ENCODE measurements around the gene HRH4. TPM values are rescaled to one million over a fixed set of nuclear protein-coding genes. Genes with fewer than 3 reads are reported as not detected.

The HRH4 gene
- total and polyA plus RNA-seq, 7 experiments from 2014 or later = 0.19 to 3.7 (median 0.47) TPM; not detected in 3

- Histone ChIP-seq H3K27ac (ENCODE audit: low read depth, low read length) (peak overlapping the region; percentile 68), H3K27me3 (ENCODE audit: control insufficient read depth in 2 of 2, insufficient read depth in 2 of 2, low read length in 2 of 2) (no peaks in the 10 kb centered on the region), H3K36me3 (ENCODE audit: control insufficient read depth in 2 of 3, insufficient read depth in 3 of 3, low read length in 3 of 3) (no peaks in the 10 kb centered on the region), H3K9me3 (ENCODE audit: control insufficient read depth in 2 of 3, low read length in 3 of 3) (no peaks in the 10 kb centered on the region), H3K4me1 (ENCODE audit: control insufficient read depth in 2 of 2, insufficient read depth in 2 of 2, low read length in 2 of 2) (peaks cover 6 to 11% of the 10 kb centered on the region in 2 donors), H3K4me3 (ENCODE audit: low read length) (peak overlapping the region; percentile 70)
- ATAC-seq (no peak), DNase-seq (no peak)
- peak overlapping the region; percentile 20 to 88 (median 79) for H3K27ac Mint-ChIP-seq
- ChIA-PET CTCF (no interaction called here), POLR2A (interaction anchor here (1.6 kb wide), 1 partner anchor 28 kb away, joined by 5 read pairs; the partner anchor contains the start of gene OSBPL1A)
- intact Hi-C loops (cut with micrococcal nuclease) = loop anchor here (1.0 to 10.0 kb wide), 3 partner anchors 29 to 1491 kb away; partner anchors contain the start of genes OSBPL1A (in 2 of the 2) and RBBP8 (in 1 of the 2)
- peak overlapping the region; percentile 75 to 93 (median 86) for H3K4me3 Mint-ChIP-seq
- peaks cover 25 to 41% (median 34%) of the 10 kb centered on the region in 5 donors for H3K27me3 Mint-ChIP-seq
- H3K4me1 Mint-ChIP-seq = peaks cover 10 to 32% (median 25%) of the 10 kb centered on the region in 7 donors
- peaks cover 1 to 22% (median 13%) of the 10 kb centered on the region in 11 donors for H3K9me3 Mint-ChIP-seq
- H3K36me3 Mint-ChIP-seq = peaks cover 5 to 35% (median 23%) of the 10 kb centered on the region in 5 donors
Measured at GRCh38 chr18:24426073-24426397, 34.4 kb upstream of the HRH4 start.

GRCh38 chr18:24426398-24427294 is 33.8 kb upstream of the HRH4 start, which contains the start of gene IMPACT:
Gene IMPACT, plus strand, starts transcription at chr18:24426670. Its CDS starts 87 bp downstream, at chr18:24426757.
- no peaks in the 10 kb centered on the region for H3K36me3 ChIP-seq (ENCODE audit: control insufficient read depth in 2 of 3, insufficient read depth in 3 of 3, low read length in 3 of 3)
- peaks cover 22 to 35% (median 28%) of the 10 kb centered on the region in 5 donors for H3K27me3 Mint-ChIP-seq
- H3K4me1 Mint-ChIP-seq = peaks cover 10 to 32% (median 25%) of the 10 kb centered on the region in 7 donors
- CTCF ChIA-PET = no interaction called here
- ATAC-seq (peak; percentile 95), DNase-seq (peak; percentile 50 to 87 (median 77))
- peak within 1 kb of the TSS; percentile 86 to 93 (median 91) for H3K4me3 Mint-ChIP-seq
- POLR2A ChIA-PET = interaction anchor here (1.6 kb wide), 1 partner anchor 29 kb away, joined by 5 read pairs; the partner anchor contains the start of gene OSBPL1A
- H3K9me3 Mint-ChIP-seq = peaks cover 2 to 22% (median 13%) of the 10 kb centered on the region in 11 donors
- no peaks in the 10 kb centered on the region for H3K27me3 ChIP-seq (ENCODE audit: control insufficient read depth in 2 of 2, insufficient read depth in 2 of 2, low read length in 2 of 2)
- peak within 1 kb of the TSS; percentile 70 for H3K4me3 ChIP-seq (ENCODE audit: low read length)
- peak within 1 kb of the TSS; percentile 73 to 92 (median 88) for H3K27ac Mint-ChIP-seq
- intact Hi-C loops (cut with micrococcal nuclease) = loop anchor here (1.0 to 10.0 kb wide), 3 partner anchors 29 to 1492 kb away; partner anchors contain the start of genes OSBPL1A (in 2 of the 2) and RBBP8 (in 1 of the 2)
- H3K36me3 Mint-ChIP-seq = peaks cover 8 to 35% (median 27%) of the 10 kb centered on the region in 5 donors
- H3K4me1 ChIP-seq (ENCODE audit: control insufficient read depth in 2 of 2, insufficient read depth in 2 of 2, low read length in 2 of 2) = peaks cover 6 to 11% of the 10 kb centered on the region in 2 donors
- no peaks in the 10 kb centered on the region for H3K9me3 ChIP-seq (ENCODE audit: control insufficient read depth in 2 of 3, low read length in 3 of 3)
- H3K27ac ChIP-seq (ENCODE audit: low read depth, low read length) = peak within 1 kb of the TSS; percentile 68

- DNase-seq = no peak
- ChIA-PET CTCF (no interaction called here), POLR2A (interaction anchor here (1.6 kb wide), 1 partner anchor 30 kb away, joined by 5 read pairs; the partner anchor contains the start of gene OSBPL1A)
- intact Hi-C loops (cut with micrococcal nuclease) = loop anchor here (2.0 to 10.0 kb wide), 2 partner anchors 31 to 1493 kb away; partner anchors contain the start of genes OSBPL1A (in 1 of the 2) and RBBP8 (in 1 of the 2)
- Histone ChIP-seq H3K4me3 (ENCODE audit: low read length) (no peak overlapping the region), H3K27ac (ENCODE audit: low read depth, low read length) (no peak overlapping the region), H3K9me3 (ENCODE audit: control insufficient read depth in 2 of 3, low read length in 3 of 3) (no peaks in the 10 kb centered on the region), H3K4me1 (ENCODE audit: control insufficient read depth in 2 of 2, insufficient read depth in 2 of 2, low read length in 2 of 2) (peaks cover 6 to 11% of the 10 kb centered on the region in 2 donors), H3K27me3 (ENCODE audit: control insufficient read depth in 2 of 2, insufficient read depth in 2 of 2, low read length in 2 of 2) (no peaks in the 10 kb centered on the region), H3K36me3 (ENCODE audit: control insufficient read depth in 2 of 3, insufficient read depth in 3 of 3, low read length in 3 of 3) (no peaks in the 10 kb centered on the region)
- Mint-ChIP-seq H3K9me3 (peaks cover 2 to 22% (median 13%) of the 10 kb centered on the region in 11 donors), H3K4me1 (peaks cover 10 to 32% (median 25%) of the 10 kb centered on the region in 7 donors), H3K36me3 (peaks cover 9 to 35% (median 27%) of the 10 kb centered on the region in 5 donors), H3K4me3 (peak overlapping the region; percentile 86 to 93 (median 91)), H3K27me3 (peaks cover 15 to 27% (median 22%) of the 10 kb centered on the region in 5 donors), H3K27ac (peak overlapping the region; percentile 3 to 92 (median 87))
- no peak for ATAC-seq
Measured at GRCh38 chr18:24427484-24427883, 33.0 kb upstream of the HRH4 start.

- CTCF ChIA-PET = interaction anchor here (0.7 to 0.9 kb wide), 2 partner anchors 68 to 1956 kb away, joined by 3 to 5 read pairs; no protein-coding TSS in a partner anchor
- POLR2A ChIA-PET = interaction anchor here (0.6 kb wide), 1 partner anchor 51 kb away, joined by 3 read pairs; no protein-coding TSS in a partner anchor
- H3K9me3 ChIP-seq (ENCODE audit: control insufficient read depth in 2 of 3, low read length in 3 of 3) = no peaks in the 10 kb centered on the region
- peak overlapping the region in 4 of 10 donors; percentile 29 to 74 (median 37) for H3K4me3 Mint-ChIP-seq
- no peak for ATAC-seq
- peaks cover 6 to 11% of the 10 kb centered on the region in 2 donors for H3K4me1 ChIP-seq (ENCODE audit: control insufficient read depth in 2 of 2, insufficient read depth in 2 of 2, low read length in 2 of 2)
- no peaks in the 10 kb centered on the region for H3K36me3 ChIP-seq (ENCODE audit: control insufficient read depth in 2 of 3, insufficient read depth in 3 of 3, low read length in 3 of 3)
- H3K27ac ChIP-seq (ENCODE audit: low read depth, low read length) = no peak overlapping the region
- H3K4me3 ChIP-seq (ENCODE audit: low read length) = no peak overlapping the region
- H3K4me1 Mint-ChIP-seq = peaks cover 10 to 32% (median 25%) of the 10 kb centered on the region in 7 donors
- H3K27ac Mint-ChIP-seq = no peak overlapping the region
- H3K27me3 ChIP-seq (ENCODE audit: control insufficient read depth in 2 of 2, insufficient read depth in 2 of 2, low read length in 2 of 2) = no peaks in the 10 kb centered on the region
- peaks cover 3 to 15% (median 12%) of the 10 kb centered on the region in 5 donors for H3K27me3 Mint-ChIP-seq
- H3K36me3 Mint-ChIP-seq = peaks cover 10 to 32% (median 30%) of the 10 kb centered on the region in 5 donors
- H3K9me3 Mint-ChIP-seq = peaks cover 2 to 19% (median 11%) of the 10 kb centered on the region in 11 donors
- intact Hi-C loops (cut with micrococcal nuclease) = loop anchor here in 1 of 2 donors (10.0 kb wide), 1 partner anchor 1494 kb away; the partner anchor contains the start of gene RBBP8
- DNase-seq = no peak
Measured at GRCh38 chr18:24428709-24429108, 31.7 kb upstream of the HRH4 start.

- H3K27ac Mint-ChIP-seq = no peak overlapping the region
- peaks cover 0 to 17% (median 9%) of the 10 kb centered on the region in 11 donors for H3K9me3 Mint-ChIP-seq
- peaks cover 10 to 32% (median 25%) of the 10 kb centered on the region in 7 donors for H3K4me1 Mint-ChIP-seq
- intact Hi-C loops (cut with micrococcal nuclease) = loop anchor here in 1 of 2 donors (10.0 kb wide), 1 partner anchor 1494 kb away; the partner anchor contains the start of gene RBBP8
- Histone ChIP-seq H3K36me3 (ENCODE audit: control insufficient read depth in 2 of 3, insufficient read depth in 3 of 3, low read length in 3 of 3) (no peaks in the 10 kb centered on the region), H3K27me3 (ENCODE audit: control insufficient read depth in 2 of 2, insufficient read depth in 2 of 2, low read length in 2 of 2) (no peaks in the 10 kb centered on the region), H3K4me3 (ENCODE audit: low read length) (no peak overlapping the region), H3K4me1 (ENCODE audit: control insufficient read depth in 2 of 2, insufficient read depth in 2 of 2, low read length in 2 of 2) (peaks cover 6 to 11% of the 10 kb centered on the region in 2 donors), H3K9me3 (ENCODE audit: control insufficient read depth in 2 of 3, low read length in 3 of 3) (no peaks in the 10 kb centered on the region), H3K27ac (ENCODE audit: low read depth, low read length) (no peak overlapping the region)
- ChIA-PET POLR2A (no interaction called here), CTCF (no interaction called here)
- no peak overlapping the region for H3K4me3 Mint-ChIP-seq
- H3K36me3 Mint-ChIP-seq = peaks cover 10 to 32% (median 30%) of the 10 kb centered on the region in 5 donors
- peaks cover 0 to 12% (median 8%) of the 10 kb centered on the region in 5 donors for H3K27me3 Mint-ChIP-seq
- DNase-seq (no peak), ATAC-seq (no peak)
Measured at GRCh38 chr18:24429188-24429587, 31.2 kb upstream of the HRH4 start.

GRCh38 chr18:24432618-24433017 is 27.8 kb upstream of the HRH4 start:
- no peaks in the 10 kb centered on the region for H3K9me3 ChIP-seq (ENCODE audit: control insufficient read depth in 2 of 3, low read length in 3 of 3)
- ATAC-seq (no peak), DNase-seq (no peak)
- POLR2A ChIA-PET = no interaction called here
- CTCF ChIA-PET = interaction anchor here (0.6 to 1.0 kb wide), 2 partner anchors 29 to 56 kb away, joined by 3 to 5 read pairs; no protein-coding TSS in a partner anchor
- intact Hi-C loops (cut with micrococcal nuclease) = no loop called here
- peaks cover 0 to 3% (median 0%) of the 10 kb centered on the region in 5 donors for H3K27me3 Mint-ChIP-seq
- no peak overlapping the region for H3K4me3 ChIP-seq (ENCODE audit: low read length)
- H3K4me3 Mint-ChIP-seq = no peak overlapping the region
- H3K27ac ChIP-seq (ENCODE audit: low read depth, low read length) = no peak overlapping the region
- peaks cover 10 to 39% (median 29%) of the 10 kb centered on the region in 5 donors for H3K36me3 Mint-ChIP-seq
- no peaks in the 10 kb centered on the region for H3K36me3 ChIP-seq (ENCODE audit: control insufficient read depth in 2 of 3, insufficient read depth in 3 of 3, low read length in 3 of 3)
- H3K27me3 ChIP-seq (ENCODE audit: control insufficient read depth in 2 of 2, insufficient read depth in 2 of 2, low read length in 2 of 2) = no peaks in the 10 kb centered on the region
- H3K9me3 Mint-ChIP-seq = peaks cover 0 to 6% (median 0%) of the 10 kb centered on the region in 11 donors
- peaks cover 2 to 16% (median 11%) of the 10 kb centered on the region in 7 donors for H3K4me1 Mint-ChIP-seq
- no peaks in the 10 kb centered on the region for H3K4me1 ChIP-seq (ENCODE audit: control insufficient read depth in 2 of 2, insufficient read depth in 2 of 2, low read length in 2 of 2)
- peak overlapping the region in 1 of 9 donors; percentile 2 for H3K27ac Mint-ChIP-seq
